GM19452 (cell line): ENCODE measurements around the gene SARM1.
"Not testable (repeated sequence)": the region's sequence is repeated elsewhere in the genome, so short reads cannot be mapped to it uniquely, and the experiment has no call there.

Experiments used
- ATAC-seq: cut with Tn5 transposase; IDR thresholded peaks from one replicate; pipeline ENCODE4 v1.9.1; 2021; ENCODE audit not compliant: unreplicated experiment

The SARM1 gene

DNA sequence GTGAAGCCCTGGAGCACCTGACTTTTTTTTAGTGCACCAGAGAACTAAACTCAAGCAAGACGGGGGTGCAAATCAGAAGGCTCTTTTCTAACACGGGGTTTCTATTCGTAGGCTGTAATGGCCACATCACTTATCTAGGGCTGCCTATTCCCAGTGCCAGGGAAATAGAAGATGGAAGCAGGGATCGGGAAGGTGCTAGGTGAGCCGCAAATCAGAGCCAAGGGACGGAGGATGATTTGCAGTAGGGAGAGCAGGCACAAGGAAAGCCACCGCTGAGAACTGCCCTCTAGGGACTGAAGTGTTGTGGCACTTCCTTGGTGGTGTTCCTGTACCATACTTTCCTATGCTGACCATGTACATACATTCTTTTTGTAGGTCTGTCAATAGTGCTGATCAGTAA is 42.3 kb downstream of the SARM1 start:
- no peak for ATAC-seq

DNA sequence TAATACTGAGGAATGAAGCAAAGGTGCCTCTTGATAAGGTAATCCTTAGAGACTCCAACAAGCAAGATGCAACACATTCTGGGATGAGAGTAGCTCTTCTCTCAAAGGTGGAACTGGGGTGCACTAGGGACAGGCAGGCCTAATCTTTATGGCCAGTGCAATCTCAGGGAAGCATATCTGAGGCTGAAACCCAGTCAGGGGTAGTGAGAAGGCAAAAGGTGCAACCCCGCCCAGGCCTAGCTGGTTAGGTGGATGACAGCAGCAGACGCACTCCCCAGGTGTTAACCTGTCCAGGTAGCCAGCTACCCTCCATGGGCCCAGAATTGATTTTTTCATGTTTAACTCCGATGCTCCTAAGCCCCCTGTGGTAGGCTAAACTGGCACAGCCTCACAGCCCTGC is 44.4 kb downstream of the SARM1 start:
- ATAC-seq = no peak

DNA sequence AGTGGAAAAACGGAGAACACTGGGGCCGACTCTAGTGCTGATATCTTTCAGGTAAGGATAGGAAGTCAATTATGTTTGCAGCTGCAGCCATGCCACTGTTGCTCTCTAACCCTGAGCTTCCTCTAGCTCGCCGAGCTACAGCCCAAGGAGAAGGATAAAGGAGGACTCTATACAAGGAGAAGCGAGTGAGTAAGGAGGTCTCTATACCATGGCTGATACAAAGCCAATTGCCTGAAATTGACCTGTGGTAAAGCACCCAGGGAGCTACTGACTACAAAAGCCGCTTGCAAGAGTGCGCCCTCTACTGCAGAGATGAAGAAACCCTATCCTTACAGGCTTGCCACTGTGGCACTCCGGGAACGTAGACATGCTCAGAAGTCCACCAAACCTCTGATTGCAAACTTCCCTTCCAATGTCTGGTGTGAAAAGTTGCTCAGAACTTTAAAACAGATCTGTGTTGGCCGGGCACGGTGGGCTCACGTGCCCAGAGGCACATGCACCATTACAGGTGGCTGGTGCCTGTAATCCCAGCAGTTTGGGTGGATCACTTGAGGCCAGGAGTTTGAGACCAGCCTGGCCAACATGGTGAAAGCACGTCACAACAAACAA is 45.3 kb downstream of the SARM1 start:
- ATAC-seq = no peak

DNA sequence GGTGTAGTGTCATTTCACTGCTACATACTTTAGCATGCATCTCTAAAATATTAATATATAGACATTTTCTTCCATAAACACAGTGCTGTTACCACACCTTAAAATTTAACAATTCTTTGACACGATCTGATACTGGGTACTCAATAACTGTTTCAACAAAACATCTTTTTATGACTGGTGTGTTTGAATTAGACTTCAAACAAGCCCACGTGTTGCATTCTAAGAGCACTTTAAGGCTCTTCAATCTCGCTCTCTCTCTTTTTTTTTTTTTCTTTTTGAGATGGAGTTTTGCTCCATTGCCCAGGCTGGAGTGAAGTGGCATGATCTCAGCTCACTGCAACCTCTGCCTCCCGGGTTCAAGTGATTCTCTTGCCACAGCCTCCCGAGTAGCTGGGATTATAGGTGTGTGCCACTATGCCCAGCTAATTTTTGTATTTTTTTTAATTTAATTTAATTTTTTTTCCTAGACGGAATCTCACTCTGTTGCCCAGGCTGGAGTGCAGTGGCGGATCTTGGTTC is 50.4 kb downstream of the SARM1 start:
- ATAC-seq = no peak

DNA sequence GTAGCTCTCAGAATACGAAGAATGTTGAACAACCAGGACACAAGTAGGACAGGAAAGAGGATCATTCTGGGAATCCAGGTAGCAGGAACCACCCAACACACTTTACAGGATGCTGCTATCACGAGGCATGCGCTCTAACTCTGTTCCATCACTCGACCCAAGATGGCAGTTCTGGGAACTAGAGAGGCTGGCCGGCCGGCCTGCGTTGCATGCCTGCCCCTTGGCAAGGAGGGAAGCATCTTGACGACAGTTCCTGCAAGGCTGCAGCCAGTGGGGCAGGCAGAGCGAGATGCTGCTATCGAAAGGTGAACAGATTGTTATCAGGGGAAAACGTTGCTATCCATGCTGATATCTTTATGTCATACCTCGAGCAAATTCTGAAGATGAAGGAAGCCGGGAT is 53.7 kb downstream of the SARM1 start:
- no peak for ATAC-seq

DNA sequence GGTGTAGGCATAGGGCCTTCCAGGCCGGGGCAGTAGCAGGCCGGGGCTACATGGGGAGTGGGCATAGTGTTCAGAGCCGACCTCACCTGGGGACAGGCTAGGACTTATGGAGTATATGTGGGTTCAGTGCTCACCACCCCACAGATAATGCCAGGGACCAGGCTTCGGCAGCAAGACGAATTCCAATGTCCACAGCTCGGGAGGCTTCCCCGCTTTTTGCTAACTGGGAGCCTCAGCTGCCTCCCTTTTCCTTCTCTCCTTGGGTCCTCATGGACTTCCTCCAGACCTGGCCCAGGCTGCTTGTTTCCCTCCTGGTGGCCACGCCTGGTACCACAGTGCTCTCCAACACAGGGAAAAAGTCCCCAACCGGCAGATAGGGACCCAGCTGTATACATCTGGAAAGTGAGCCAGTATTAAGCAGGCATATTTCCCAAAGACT is 54.6 kb downstream of the SARM1 start:
- ATAC-seq = no peak

DNA sequence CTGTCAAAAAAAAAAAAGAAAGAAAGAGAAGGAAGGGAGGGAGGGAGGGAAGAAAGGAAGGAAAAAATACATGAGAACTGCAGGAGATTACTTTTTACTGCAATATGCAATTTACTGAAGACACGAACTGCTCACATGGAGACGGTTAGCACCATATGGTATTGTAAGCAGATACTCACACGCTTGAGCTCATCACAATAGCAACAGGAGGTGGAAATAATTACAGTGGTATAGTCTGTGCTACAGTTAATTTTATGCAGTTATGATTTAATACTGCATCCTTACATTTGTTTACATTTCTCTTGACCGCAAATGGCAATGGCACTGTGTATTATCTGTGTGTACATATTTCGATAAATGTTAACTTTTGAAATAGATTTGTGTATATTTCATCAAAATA is 55.9 kb downstream of the SARM1 start:
- no peak for ATAC-seq

DNA sequence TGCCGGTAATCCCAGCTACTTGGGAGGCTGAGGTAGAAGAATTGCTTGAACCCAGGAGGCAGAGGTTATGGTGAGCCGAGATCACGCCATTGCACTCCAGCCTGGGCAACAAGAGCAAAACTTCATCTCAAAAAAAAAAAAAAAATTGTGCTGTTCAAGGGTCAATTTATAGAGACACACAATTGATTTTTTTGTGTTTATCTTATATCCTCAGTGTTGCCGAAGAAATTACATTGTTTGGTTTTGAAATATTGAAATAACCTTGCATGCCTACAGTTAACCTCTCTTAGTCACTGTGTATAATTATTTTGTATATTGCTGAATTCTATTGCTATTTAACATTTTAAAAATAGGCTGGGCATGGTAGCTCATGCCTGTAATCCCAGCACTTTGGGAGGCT is 56.5 kb downstream of the SARM1 start:
- ATAC-seq = not testable (repeated sequence)

DNA sequence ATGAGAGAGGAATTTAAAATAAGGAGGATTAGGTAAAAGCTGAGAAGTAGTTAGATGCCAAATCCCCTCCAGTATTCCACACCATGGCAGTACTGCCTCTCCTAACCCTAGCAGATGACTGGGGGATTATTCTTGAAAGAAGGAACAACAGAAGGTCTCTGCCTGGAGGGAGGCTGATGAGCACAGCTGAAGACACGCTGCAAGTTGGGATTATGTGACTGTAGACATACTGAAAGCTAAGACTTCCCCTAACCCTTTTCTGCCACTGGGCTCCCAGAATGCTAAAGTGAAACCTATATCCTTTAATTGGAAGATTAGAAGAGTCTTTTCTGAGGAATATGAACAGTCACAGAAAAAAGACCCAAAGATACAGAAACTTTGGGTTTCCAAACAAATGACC is 62.2 kb downstream of the SARM1 start:
- no peak for ATAC-seq

DNA sequence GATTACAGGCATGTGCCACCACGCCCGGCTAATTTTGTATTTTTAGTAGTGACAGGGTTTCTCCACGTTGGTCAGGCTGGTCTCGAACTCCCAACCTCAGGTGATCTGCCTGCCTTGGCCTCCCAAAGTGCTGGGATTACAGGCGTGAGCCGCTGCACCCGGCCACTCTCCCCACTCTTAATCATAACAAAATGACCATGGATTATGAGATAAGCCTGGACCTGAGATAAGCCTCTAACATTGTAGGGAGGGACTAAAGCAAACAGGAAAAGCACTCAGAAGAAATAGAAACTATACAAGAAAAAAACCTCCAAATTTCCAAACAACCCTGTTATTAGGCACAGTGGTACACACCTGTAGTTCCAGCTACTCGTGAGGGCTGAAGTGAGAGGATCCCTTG is 62.8 kb downstream of the SARM1 start:
- not testable (repeated sequence) for ATAC-seq

DNA sequence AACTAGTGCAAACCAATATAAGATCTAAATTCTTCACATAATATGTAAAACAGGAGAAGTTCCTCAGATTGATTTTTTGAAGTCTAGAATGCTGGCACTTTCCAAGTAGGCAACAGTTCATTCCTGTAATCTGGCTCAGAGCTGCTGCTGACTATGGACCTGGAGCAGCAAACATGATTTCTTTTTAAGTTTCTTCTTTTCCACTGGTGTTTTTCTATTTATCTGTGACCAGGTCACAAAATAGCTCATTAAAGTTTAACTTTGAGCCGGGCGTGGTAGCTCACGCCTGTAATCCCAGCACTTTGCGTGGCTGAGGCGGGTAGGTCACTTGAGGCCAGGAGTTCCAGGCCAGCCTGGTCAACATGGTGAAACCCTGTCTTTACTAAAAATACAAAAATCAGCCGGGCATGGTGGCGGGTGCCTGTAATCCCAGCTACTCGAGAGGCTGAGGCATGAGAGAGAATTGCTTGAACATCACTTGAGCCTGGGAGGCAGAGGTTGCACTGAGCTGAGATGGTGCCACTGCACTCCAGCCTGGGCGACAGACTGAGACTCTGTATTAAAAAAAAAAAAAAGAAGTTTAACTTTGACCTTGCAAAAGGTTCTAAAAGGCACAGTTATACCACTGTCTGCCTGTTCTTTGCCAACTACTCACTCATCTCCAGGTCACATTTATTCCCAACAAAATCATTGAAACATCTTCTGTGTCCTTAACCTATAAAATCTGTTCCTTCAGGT is 72.6 kb downstream of the SARM1 start:
- no peak for ATAC-seq

DNA sequence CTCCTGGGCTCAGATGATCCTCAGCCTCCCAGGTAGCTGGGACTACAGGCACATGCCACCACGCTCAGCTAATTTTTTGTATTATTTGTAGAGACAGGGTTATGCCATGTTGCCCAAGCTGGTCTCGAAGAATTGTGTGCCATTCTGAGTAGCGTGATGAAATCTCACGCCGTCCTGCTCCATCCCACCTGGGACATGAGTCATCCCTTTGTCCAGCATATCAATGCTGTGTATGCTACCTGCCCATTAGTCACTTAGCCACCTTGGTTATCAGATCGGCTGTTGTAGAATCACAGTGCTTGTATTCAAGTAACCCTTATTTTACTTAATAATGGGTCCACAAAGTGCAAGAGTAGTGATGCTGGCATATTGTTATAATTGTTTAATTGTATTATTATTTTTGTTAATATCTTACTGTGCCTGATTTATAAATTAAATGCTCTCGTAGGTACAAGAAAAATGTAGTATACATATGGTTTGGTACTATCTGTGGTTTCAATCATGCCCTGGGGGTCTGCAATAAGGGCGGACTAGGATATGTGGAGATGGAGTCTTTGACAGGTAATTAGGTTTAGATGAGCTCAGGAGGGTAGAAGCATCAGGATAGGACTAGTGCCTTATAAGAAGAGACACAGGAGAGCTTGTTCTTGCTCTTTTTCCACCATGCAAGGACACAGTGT is 75.4 kb downstream of the SARM1 start:
- no peak for ATAC-seq

DNA sequence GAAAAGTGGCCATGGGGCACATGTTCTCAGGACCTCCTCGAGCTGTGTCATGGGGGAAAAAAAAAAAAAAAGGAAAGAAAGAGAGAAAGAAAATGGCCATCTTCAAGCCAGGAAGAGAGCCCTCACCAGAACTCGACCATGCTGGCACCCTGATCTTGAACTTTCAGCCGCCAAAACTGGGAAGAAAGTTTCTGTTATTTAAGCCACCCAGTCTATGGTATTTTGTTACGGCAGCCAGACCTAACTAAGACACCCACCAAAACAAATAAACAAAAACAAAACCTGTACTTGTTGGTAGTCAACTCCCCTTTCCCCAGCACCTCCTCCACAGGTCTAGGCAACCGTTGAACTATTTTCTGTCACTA is 75.9 kb downstream of the SARM1 start:
- no peak for ATAC-seq

DNA sequence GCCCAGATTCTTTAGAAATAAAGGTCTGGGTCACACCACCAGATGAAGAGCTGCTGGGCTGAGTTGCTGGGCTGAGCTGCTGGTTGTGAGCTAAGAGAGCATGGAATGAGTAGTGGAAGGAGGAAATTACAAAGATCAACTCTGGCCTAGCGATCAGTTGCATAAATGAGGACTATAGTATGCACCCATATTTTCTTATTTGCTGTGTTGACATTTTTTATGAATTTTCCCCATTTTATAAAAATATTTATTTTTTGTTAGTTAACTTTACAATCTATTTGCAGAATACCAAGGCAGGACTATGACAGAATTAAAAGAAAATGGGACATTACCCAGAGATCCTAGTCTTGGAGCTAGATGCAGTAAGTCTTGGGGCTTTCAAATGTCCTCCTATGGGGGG is 78.4 kb downstream of the SARM1 start:
- ATAC-seq = no peak
